ENCODE measurements around the gene PPP1R8. TPM values are rescaled to one million over a fixed set of nuclear protein-coding genes. Genes with fewer than 3 reads are reported as not detected.
A peak's percentile ranks its signal among the peaks of the same experiment; 100 is the strongest.
"Not testable (repeated sequence)": the region's sequence is repeated elsewhere in the genome, so short reads cannot be mapped to it uniquely, and the experiment has no call there.

PPP1R8 gene
- total RNA-seq, 2 donors from 2014 or later: 8.9 to 11.2 TPM

- peaks cover 8 to 38% of the 10 kb centered on the region in 2 donors for H3K36me3 ChIP-seq (replicated peaks in 1 of 2; ENCODE audit: insufficient read depth in 1 of 2, low read depth in 2 of 2)
- DNase-seq (no peak), ATAC-seq (no peak)
- H3K9me3 ChIP-seq: no peaks in the 10 kb centered on the region
- intact Hi-C loops (cut with DNase I): no loop called here
- no peaks in the 10 kb centered on the region for H3K4me1 ChIP-seq
- WGBS, 2 donors: 93 to 99% methylated on average over 7 of the region's 7 CpGs
- no peak overlapping the region for H3K27ac ChIP-seq
- no peak for TF ChIP-seq CTCF (IDR thresholded peaks at IDR 0.05)
- no peak for TF ChIP-seq POLR2A (IDR thresholded peaks at IDR 0.05)
- H3K4me3 ChIP-seq: no peak overlapping the region
- H3K27me3 ChIP-seq: no peaks in the 10 kb centered on the region
These were observed 19.4 kb downstream of the PPP1R8 start for GRCh38 chr1:27849951-27850350.

GRCh38 chr1:27855085-27855484 lies 24.5 kb downstream of the PPP1R8 start:
- H3K27me3 ChIP-seq: no peaks in the 10 kb centered on the region
- no peak overlapping the region for H3K27ac ChIP-seq
- peaks cover 4% of the 10 kb centered on the region for H3K4me1 ChIP-seq
- DNase-seq (no peak), ATAC-seq (no peak)
- no peaks in the 10 kb centered on the region for H3K9me3 ChIP-seq
- TF ChIP-seq POLR2A (IDR thresholded peaks at IDR 0.05): no peak
- no peak for TF ChIP-seq CTCF (IDR thresholded peaks at IDR 0.05)
- no peak overlapping the region for H3K4me3 ChIP-seq
- intact Hi-C loops (cut with DNase I): loop anchor here (5.0 kb wide), 1 partner anchor 122 kb away; no protein-coding TSS in a partner anchor
- H3K36me3 ChIP-seq (replicated peaks in 1 of 2; ENCODE audit: insufficient read depth in 1 of 2, low read depth in 2 of 2): peaks cover 0 to 8% of the 10 kb centered on the region in 2 donors
- WGBS, 2 donors: 80 to 81% methylated on average over 6 of the region's 6 CpGs

- no peak overlapping the region for H3K4me3 ChIP-seq
- ATAC-seq: no peak
- WGBS, 2 donors: 48 to 49% methylated on average over 8 to 12 of the region's 12 CpGs
- no peaks in the 10 kb centered on the region for H3K27me3 ChIP-seq
- peak in 1 of 4 donors; percentile 5 for DNase-seq
- intact Hi-C loops (cut with DNase I): loop anchor here (5.0 kb wide), 1 partner anchor 121 kb away; no protein-coding TSS in a partner anchor
- H3K36me3 ChIP-seq (replicated peaks in 1 of 2; ENCODE audit: insufficient read depth in 1 of 2, low read depth in 2 of 2): peaks cover 0 to under 1% of the 10 kb centered on the region in 2 donors
- H3K9me3 ChIP-seq: no peaks in the 10 kb centered on the region
- no peak overlapping the region for H3K27ac ChIP-seq
- TF ChIP-seq CTCF (IDR thresholded peaks at IDR 0.05) (no peak), POLR2A (IDR thresholded peaks at IDR 0.05) (no peak)
- peaks cover 4% of the 10 kb centered on the region for H3K4me1 ChIP-seq
These were observed 26.2 kb downstream of the PPP1R8 start for GRCh38 chr1:27856561-27857343.

GRCh38 chr1:27857552-27857951 lies 27.0 kb downstream of the PPP1R8 start:
- not testable (repeated sequence) for H3K27me3 ChIP-seq; H3K36me3 ChIP-seq (replicated peaks in 1 of 2; ENCODE audit: insufficient read depth in 1 of 2, low read depth in 2 of 2); H3K9me3 ChIP-seq; H3K27ac ChIP-seq; ATAC-seq; H3K4me1 ChIP-seq; H3K4me3 ChIP-seq; DNase-seq
- 45 to 58% methylated on average over 10 to 11 of the region's 11 CpGs for WGBS, 2 donors
- intact Hi-C loops (cut with DNase I): loop anchor here (5.0 kb wide), 1 partner anchor 120 kb away; no protein-coding TSS in a partner anchor

GRCh38 chr1:27858072-27858948 lies 27.7 kb downstream of the PPP1R8 start:
- intact Hi-C loops (cut with DNase I): loop anchor here (5.0 kb wide), 1 partner anchor 119 kb away; no protein-coding TSS in a partner anchor
- peak; percentile 90 for ATAC-seq
- 19 to 29% methylated on average over 9 of the region's 10 CpGs for WGBS, 2 donors
- Histone ChIP-seq H3K27me3 (no peaks in the 10 kb centered on the region), H3K36me3 (replicated peaks in 1 of 2; ENCODE audit: insufficient read depth in 1 of 2, low read depth in 2 of 2) (no peaks in the 10 kb centered on the region), H3K9me3 (no peaks in the 10 kb centered on the region), H3K4me3 (no peak overlapping the region), H3K27ac (no peak overlapping the region), H3K4me1 (peaks cover 4% of the 10 kb centered on the region)
- TF ChIP-seq POLR2A (IDR thresholded peaks at IDR 0.05): peak in 1 of 3 donors; percentile 8
- TF ChIP-seq CTCF (IDR thresholded peaks at IDR 0.05): peak; percentile 74 to 94 (median 92)
- DNase-seq: peak; percentile 86 to 91 (median 87)
